PFSK-1 (cell line): ENCODE measurements around the gene AASDH.

Experiments
- POLR2AphosphoS5 ChIP-seq: IDR thresholded peaks from 2 replicates; pipeline ENCODE4 v1.6.1; 2012; ENCODE audit warnings: low read depth, mild to moderate bottlenecking, control low read depth, low read length, moderate library complexity
- TF ChIP-seq, protein P1 (sequence below), 2 experiments: IDR thresholded peaks; 2 replicates each; pipeline versions ENCODE4 v1.6.1 to v1.8.0; 2011 to 2012; ENCODE audit warnings: low read depth in 2 of 2, low read length in 2 of 2, control low read depth in 1 of 2, inconsistent platforms in 1 of 2, mild to moderate bottlenecking in 1 of 2, moderate library complexity in 1 of 2; ENCODE audit not compliant: insufficient read depth in 1 of 2

DNA sequence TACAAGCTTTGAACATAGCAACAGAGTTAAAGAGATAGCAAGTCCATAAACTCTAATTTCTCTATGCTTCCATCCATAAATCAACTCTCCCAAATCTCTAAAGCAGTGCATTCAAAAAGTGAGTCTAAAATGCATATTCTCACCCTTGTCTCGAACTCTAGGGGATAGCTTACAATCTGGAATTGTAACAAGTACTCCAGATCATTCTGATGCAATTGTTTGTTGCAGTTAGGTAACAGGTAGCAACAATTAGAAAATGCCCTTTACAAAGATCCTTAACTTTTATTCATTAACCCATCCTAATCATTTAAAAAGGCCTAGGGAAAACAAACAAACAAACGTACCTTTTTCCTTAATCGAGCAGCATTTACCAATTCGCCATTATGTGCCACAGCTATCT, 18.9 kb upstream of the AASDH start:
- TF ChIP-seq POLR2AphosphoS5: no peak
- TF ChIP-seq, protein P1, sequence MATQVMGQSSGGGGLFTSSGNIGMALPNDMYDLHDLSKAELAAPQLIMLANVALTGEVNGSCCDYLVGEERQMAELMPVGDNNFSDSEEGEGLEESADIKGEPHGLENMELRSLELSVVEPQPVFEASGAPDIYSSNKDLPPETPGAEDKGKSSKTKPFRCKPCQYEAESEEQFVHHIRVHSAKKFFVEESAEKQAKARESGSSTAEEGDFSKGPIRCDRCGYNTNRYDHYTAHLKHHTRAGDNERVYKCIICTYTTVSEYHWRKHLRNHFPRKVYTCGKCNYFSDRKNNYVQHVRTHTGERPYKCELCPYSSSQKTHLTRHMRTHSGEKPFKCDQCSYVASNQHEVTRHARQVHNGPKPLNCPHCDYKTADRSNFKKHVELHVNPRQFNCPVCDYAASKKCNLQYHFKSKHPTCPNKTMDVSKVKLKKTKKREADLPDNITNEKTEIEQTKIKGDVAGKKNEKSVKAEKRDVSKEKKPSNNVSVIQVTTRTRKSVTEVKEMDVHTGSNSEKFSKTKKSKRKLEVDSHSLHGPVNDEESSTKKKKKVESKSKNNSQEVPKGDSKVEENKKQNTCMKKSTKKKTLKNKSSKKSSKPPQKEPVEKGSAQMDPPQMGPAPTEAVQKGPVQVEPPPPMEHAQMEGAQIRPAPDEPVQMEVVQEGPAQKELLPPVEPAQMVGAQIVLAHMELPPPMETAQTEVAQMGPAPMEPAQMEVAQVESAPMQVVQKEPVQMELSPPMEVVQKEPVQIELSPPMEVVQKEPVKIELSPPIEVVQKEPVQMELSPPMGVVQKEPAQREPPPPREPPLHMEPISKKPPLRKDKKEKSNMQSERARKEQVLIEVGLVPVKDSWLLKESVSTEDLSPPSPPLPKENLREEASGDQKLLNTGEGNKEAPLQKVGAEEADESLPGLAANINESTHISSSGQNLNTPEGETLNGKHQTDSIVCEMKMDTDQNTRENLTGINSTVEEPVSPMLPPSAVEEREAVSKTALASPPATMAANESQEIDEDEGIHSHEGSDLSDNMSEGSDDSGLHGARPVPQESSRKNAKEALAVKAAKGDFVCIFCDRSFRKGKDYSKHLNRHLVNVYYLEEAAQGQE (IDR thresholded peaks at IDR 0.05; ENCODE audit: insufficient read depth in 1 of 2, low read depth in 2 of 2, low read length in 2 of 2): no peak
